Neural progenitor cell (in vitro differentiated cells): ENCODE measurements around the gene TMPRSS4.

Experiments used
- EZH2phosphoT487 ChIP-seq: fragments of 200-600 bp; sonication (generic); IDR thresholded peaks from 2 replicates; pipeline ENCODE4 v1.6.1; 2017; ENCODE audit warnings: antibody characterized with exemption
- TF ChIP-seq, protein P1 (sequence below): fragments of 200-600 bp; sonication (generic); IDR thresholded peaks from 2 replicates; pipeline ENCODE4 v1.5.1; 2017; ENCODE audit warnings: antibody characterized with exemption, mild to moderate bottlenecking

DNA sequence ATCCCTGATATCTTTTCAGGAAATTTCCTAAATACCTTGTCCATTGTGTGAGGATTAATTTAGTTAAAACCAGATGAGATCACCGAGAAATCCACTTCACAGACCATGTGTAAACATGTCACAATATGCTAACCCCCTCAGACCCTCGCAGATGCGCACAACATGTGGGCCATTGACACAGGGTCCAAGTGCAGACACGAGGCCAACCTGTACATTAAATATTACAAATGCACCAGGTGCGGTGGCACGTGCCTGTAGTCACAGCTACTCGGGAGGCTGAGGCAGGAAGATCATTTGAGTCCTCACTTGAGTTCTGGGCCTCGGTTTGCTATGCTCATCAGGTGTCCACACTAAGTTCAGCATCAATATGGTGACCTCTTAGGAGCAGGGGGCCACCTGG, 9.9 kb upstream of the TMPRSS4 start:
- TF ChIP-seq, protein P1, sequence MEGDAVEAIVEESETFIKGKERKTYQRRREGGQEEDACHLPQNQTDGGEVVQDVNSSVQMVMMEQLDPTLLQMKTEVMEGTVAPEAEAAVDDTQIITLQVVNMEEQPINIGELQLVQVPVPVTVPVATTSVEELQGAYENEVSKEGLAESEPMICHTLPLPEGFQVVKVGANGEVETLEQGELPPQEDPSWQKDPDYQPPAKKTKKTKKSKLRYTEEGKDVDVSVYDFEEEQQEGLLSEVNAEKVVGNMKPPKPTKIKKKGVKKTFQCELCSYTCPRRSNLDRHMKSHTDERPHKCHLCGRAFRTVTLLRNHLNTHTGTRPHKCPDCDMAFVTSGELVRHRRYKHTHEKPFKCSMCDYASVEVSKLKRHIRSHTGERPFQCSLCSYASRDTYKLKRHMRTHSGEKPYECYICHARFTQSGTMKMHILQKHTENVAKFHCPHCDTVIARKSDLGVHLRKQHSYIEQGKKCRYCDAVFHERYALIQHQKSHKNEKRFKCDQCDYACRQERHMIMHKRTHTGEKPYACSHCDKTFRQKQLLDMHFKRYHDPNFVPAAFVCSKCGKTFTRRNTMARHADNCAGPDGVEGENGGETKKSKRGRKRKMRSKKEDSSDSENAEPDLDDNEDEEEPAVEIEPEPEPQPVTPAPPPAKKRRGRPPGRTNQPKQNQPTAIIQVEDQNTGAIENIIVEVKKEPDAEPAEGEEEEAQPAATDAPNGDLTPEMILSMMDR: no peak
- TF ChIP-seq EZH2phosphoT487: no peak
